Neuronal stem cell (in vitro differentiated cells): ENCODE results near the gene EXOC3.
"Not testable (repeated sequence)": the region's sequence is repeated elsewhere in the genome, so short reads cannot be mapped to it uniquely, and the experiment has no call there.

Source experiments
- DNase-seq: peaks from one replicate; pipeline ENCODE4 v3.0.0-alpha.2; 2013; ENCODE audit warnings: low spot score
- H2AFZ ChIP-seq: one replicate; pipeline ENCODE4 v1.6.1; 2013; ENCODE audit warnings: mild to moderate bottlenecking, low read length, inconsistent platforms
- H2AK5ac ChIP-seq: 2 replicates; pipeline ENCODE4 v1.6.1; 2013; ENCODE audit warnings: low read depth, mild to moderate bottlenecking, inconsistent platforms, low read length, moderate library complexity, mixed read lengths
- H2BK120ac ChIP-seq: 2 replicates; pipeline ENCODE4 v1.6.1; 2013; ENCODE audit warnings: low read depth, mild to moderate bottlenecking, inconsistent platforms, low read length, moderate library complexity, mixed read lengths
- H2BK12ac ChIP-seq: one replicate; pipeline ENCODE4 v1.6.1; 2013; ENCODE audit warnings: low read length, inconsistent platforms
- H2BK15ac ChIP-seq: 2 replicates; pipeline ENCODE4 v1.6.1; 2013; ENCODE audit warnings: mild to moderate bottlenecking, low read length, inconsistent platforms, mixed read lengths
- H2BK5ac ChIP-seq: one replicate; pipeline ENCODE4 v1.6.1; 2013; ENCODE audit warnings: inconsistent platforms, mild to moderate bottlenecking, low read length, moderate library complexity
- H3K14ac ChIP-seq: one replicate; pipeline ENCODE4 v1.6.1; 2013; ENCODE audit warnings: low read length, inconsistent platforms
- H3K18ac ChIP-seq: 2 replicates; pipeline ENCODE4 v1.6.1; 2013; ENCODE audit warnings: low read length, inconsistent platforms
- H3K23ac ChIP-seq: 2 replicates; pipeline ENCODE4 v1.6.1; 2013; ENCODE audit warnings: low read depth, mild to moderate bottlenecking, mixed read lengths, low read length, inconsistent platforms; ENCODE audit not compliant: poor library complexity
- H3K27ac ChIP-seq: replicated peaks from 3 replicates; pipeline ENCODE4 v1.5.1; 2013; ENCODE audit warnings: low read length, inconsistent platforms
- H3K27me3 ChIP-seq, 3 experiments: 2 replicates each; pipeline ENCODE4 v1.6.1; 2013; ENCODE audit warnings: low read length in 3 of 3, mild to moderate bottlenecking in 2 of 3, inconsistent platforms in 1 of 3, low read depth in 1 of 3, mixed read lengths in 1 of 3, moderate library complexity in 1 of 3; ENCODE audit not compliant: control insufficient read depth in 3 of 3, insufficient read depth in 3 of 3
- H3K36me3 ChIP-seq, 2 donors: replicated peaks in 1 of 2; 2 replicates each; pipeline ENCODE4 v1.6.1; 2013; ENCODE audit warnings: low read length in 2 of 2; ENCODE audit not compliant: control insufficient read depth in 2 of 2, insufficient read depth in 2 of 2
- H3K4ac ChIP-seq: 2 replicates; pipeline ENCODE4 v1.6.1; 2013; ENCODE audit warnings: inconsistent platforms, mild to moderate bottlenecking, low read length, moderate library complexity
- H3K4me1 ChIP-seq, 2 donors: 1 replicate in 1 of 2; 2 replicates in 1 of 2; pipeline ENCODE4 v1.6.1; 2013; ENCODE audit warnings: low read length in 2 of 2, low read depth in 1 of 2; ENCODE audit not compliant: control insufficient read depth in 2 of 2, insufficient read depth in 1 of 2
- H3K4me2 ChIP-seq: one replicate; pipeline ENCODE4 v1.6.1; 2013; ENCODE audit warnings: mild to moderate bottlenecking, low read length, inconsistent platforms; ENCODE audit not compliant: insufficient read depth, poor library complexity, severe bottlenecking
- H3K4me3 ChIP-seq, 2 donors: 2 replicates each; pipeline ENCODE4 v1.5.1; 2013; ENCODE audit warnings: low read length in 2 of 2, mild to moderate bottlenecking in 2 of 2, inconsistent platforms in 1 of 2, moderate library complexity in 1 of 2
- H3K79me1 ChIP-seq: one replicate; pipeline ENCODE4 v1.6.1; 2013; ENCODE audit warnings: low read depth, mild to moderate bottlenecking, inconsistent platforms, low read length, moderate library complexity
- H3K9ac ChIP-seq: one replicate; pipeline ENCODE4 v1.6.1; 2013; ENCODE audit warnings: mild to moderate bottlenecking, low read depth, low read length, inconsistent platforms; ENCODE audit not compliant: poor library complexity
- H3K9me3 ChIP-seq, 2 donors: replicated peaks in 1 of 2; 2 replicates each; pipeline versions ENCODE3 to v1.6.1; 2013; ENCODE audit warnings: low read length in 2 of 2, mild to moderate bottlenecking in 2 of 2, inconsistent platforms in 1 of 2, low read depth in 1 of 2, mixed read lengths in 1 of 2, moderate library complexity in 1 of 2; ENCODE audit not compliant: control insufficient read depth in 2 of 2, insufficient read depth in 1 of 2
- H4K8ac ChIP-seq: one replicate; pipeline ENCODE4 v1.6.1; 2013; ENCODE audit warnings: low read depth, mild to moderate bottlenecking, inconsistent platforms, low read length, moderate library complexity
- H4K91ac ChIP-seq: one replicate; pipeline ENCODE4 v1.6.1; 2013; ENCODE audit warnings: low read length, low read depth, mild to moderate bottlenecking, inconsistent platforms; ENCODE audit not compliant: poor library complexity
- WGBS, 2 donors: extraction: QIAGEN DNeasy Blood & Tissue Kit; methylation state at CpG; one replicate each; pipeline ENCODE4 v1.1.7; 2013; ENCODE audit warnings: missing lambda C conversion rate in 2 of 2, mixed read lengths in 1 of 2; ENCODE audit not compliant: insufficient read length in 2 of 2, insufficient replicate concordance in 1 of 2; ENCODE audit errors: extremely low coverage in 2 of 2; 5-methylcytosine and 5-hydroxymethylcytosine counted together

Gene EXOC3

DNA sequence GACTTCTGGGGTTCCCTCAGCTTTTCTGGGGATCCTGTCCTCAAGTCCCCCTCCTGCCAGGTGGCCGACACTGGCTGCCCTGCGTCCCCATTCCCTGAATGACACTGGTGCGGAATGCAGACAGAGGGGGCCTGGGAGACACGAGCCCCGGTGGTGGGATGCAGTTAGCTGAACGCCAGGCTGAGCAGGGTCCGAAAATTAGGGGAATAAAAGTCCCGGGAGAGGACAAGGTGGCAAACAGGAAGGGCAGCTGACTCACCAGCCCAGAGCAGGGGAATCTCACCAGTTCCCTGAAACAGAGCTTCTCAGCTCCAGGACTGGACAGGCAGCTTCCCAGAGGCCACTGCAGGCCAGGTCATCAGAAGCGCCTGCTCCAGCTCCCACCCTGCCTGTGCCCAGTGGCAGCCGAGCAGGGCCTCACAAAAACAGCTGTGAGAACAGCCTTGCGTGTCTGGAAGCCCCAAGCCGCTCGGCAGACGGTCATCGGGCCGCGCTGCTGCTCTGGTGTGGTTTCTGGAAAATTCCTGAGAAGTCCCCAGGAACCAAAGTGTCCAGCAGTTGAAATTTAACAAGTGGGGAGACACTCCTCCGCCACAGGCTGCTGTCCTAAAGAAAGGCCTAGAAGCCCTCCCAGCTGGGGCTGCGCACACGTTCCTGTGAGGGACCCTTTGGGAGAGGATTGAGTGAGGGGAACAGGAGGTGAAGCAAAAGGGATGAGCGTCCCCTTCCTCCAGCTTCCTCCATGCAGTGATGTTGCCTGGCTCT, 47.6 kb upstream of the EXOC3 start:
- H2BK12ac ChIP-seq = peak overlapping the region; percentile 88
- H2BK120ac ChIP-seq = peak overlapping the region; percentile 10
- no peak overlapping the region for H3K4me2 ChIP-seq
- H2AK5ac ChIP-seq = peak overlapping the region; percentile 100
- H3K27ac ChIP-seq = no peak overlapping the region
- H2BK15ac ChIP-seq = peak overlapping the region; percentile 98
- H3K23ac ChIP-seq = no peak overlapping the region
- peak overlapping the region; percentile 75 for H2BK5ac ChIP-seq
- peaks cover 1% of the 10 kb centered on the region for H3K79me1 ChIP-seq
- peak overlapping the region; percentile 47 for H3K14ac ChIP-seq
- WGBS, 2 donors = no CpG with 5 or more reads among the region's 21 CpGs
- no peak for DNase-seq
- no peak overlapping the region for H4K91ac ChIP-seq
- no peaks in the 10 kb centered on the region for H3K9me3 ChIP-seq
- H3K18ac ChIP-seq = peak overlapping the region; percentile 97
- no peak overlapping the region for H3K4me3 ChIP-seq
- H3K9ac ChIP-seq = no peak overlapping the region
- peaks cover 32 to 38% of the 10 kb centered on the region in 2 donors for H3K4me1 ChIP-seq
- H3K36me3 ChIP-seq = no peaks in the 10 kb centered on the region
- H2AFZ ChIP-seq = peak overlapping the region; percentile 62
- no peaks in the 10 kb centered on the region for H3K27me3 ChIP-seq
- no peak overlapping the region for H4K8ac ChIP-seq
- no peak overlapping the region for H3K4ac ChIP-seq

DNA sequence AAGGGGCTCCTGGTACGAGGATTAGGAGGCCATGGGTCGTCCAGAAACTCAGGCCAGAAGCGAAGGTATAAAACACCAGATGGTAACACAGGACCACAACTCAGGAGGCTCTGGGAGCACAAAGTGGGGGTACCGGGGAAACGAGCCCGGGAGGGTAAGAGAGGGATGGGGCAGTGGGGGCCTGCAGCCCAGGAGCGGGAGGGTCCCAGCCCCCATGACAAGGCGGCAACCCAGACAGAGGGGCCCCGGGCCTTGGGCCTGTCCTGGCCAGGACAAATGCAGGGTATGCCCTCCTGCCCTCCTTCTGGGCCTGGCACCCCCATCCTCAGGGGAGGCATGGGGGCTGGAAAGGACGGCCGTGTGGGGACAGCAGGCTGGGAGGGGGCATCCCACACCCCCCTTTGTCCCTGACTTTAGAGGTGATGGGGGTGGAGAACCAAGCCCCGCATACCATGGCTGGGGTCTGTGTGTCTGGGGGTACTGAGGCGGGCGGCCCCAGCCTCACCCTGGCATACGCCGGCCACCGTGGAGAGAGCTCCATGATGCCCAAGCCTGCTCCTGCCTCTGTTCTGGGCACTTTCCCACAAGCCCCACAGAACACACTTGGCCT, 47.0 kb upstream of the EXOC3 start:
- Histone ChIP-seq H2BK15ac (peak overlapping the region; percentile 91), H3K27ac (no peak overlapping the region), H3K23ac (no peak overlapping the region), H2BK5ac (no peak overlapping the region), H4K8ac (no peak overlapping the region), H3K9ac (no peak overlapping the region), H3K4me2 (no peak overlapping the region), H3K36me3 (no peaks in the 10 kb centered on the region), H3K14ac (peak overlapping the region; percentile 21), H2AK5ac (peak overlapping the region; percentile 95), H3K9me3 (no peaks in the 10 kb centered on the region), H4K91ac (peak overlapping the region; percentile 86), H2AFZ (peak overlapping the region; percentile 62), H3K4ac (no peak overlapping the region), H3K79me1 (peaks cover 1% of the 10 kb centered on the region), H2BK120ac (peak overlapping the region; percentile 52), H3K18ac (peak overlapping the region; percentile 85), H3K4me3 (no peak overlapping the region), H3K27me3 (no peaks in the 10 kb centered on the region), H2BK12ac (peak overlapping the region; percentile 95), H3K4me1 (peaks cover 32 to 41% of the 10 kb centered on the region in 2 donors)
- no peak for DNase-seq
- no CpG with 5 or more reads among the region's 17 CpGs for WGBS, 2 donors

DNA sequence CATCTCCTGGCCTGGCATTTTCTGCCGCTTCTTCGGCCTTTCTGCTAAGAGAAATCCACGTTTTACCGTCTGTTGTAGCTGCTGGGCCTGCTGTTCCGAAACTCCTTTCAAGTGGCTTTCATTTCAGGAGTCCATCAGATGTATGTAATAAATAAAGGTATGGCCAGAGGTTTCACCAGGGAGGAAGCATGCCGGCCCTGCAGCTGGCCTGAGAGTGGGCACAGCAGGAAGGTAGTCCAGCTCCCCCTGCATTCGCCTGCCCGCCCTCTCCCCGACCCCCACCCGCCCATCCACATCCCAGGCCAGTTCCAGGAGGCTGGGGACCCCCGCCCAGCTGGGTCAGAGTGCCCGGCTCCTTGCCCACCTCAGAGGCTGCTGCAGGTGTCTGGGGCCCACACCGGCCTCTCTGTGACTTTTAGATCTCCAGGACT, 46.4 kb upstream of the EXOC3 start:
- Histone ChIP-seq H3K4me3 (no peak overlapping the region), H3K36me3 (no peaks in the 10 kb centered on the region), H3K27ac (no peak overlapping the region), H3K27me3 (no peaks in the 10 kb centered on the region), H2BK12ac (no peak overlapping the region), H3K4ac (no peak overlapping the region), H3K23ac (no peak overlapping the region), H2AK5ac (peak overlapping the region; percentile 95), H3K14ac (no peak overlapping the region), H3K4me1 (peaks cover 32 to 41% of the 10 kb centered on the region in 2 donors), H3K18ac (peak overlapping the region; percentile 85), H3K9me3 (no peaks in the 10 kb centered on the region), H4K8ac (no peak overlapping the region), H3K79me1 (peaks cover 1% of the 10 kb centered on the region), H3K4me2 (no peak overlapping the region), H2BK120ac (peak overlapping the region; percentile 52), H2BK15ac (peak overlapping the region; percentile 91), H2AFZ (no peak overlapping the region), H4K91ac (no peak overlapping the region), H3K9ac (no peak overlapping the region), H2BK5ac (no peak overlapping the region)
- no peak for DNase-seq
- WGBS, 2 donors = no CpG with 5 or more reads among the region's 13 CpGs

DNA sequence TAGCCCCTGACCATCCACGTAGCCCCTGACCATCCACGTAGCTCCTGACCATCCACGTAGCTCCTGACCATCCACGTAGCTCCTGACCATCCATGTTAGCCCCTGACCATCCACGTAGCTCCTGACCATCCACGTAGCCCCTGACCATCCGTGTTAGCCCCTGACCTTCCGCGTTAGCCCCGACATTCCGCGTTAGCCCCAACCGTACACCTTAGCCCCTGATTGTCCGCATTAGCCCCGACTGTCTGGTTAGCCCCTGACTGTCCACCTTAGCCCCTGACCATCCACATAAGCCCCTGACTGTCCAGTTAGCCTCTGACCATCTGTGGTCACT, 44.9 kb upstream of the EXOC3 start:
- H3K14ac ChIP-seq, H2AFZ ChIP-seq, H3K36me3 ChIP-seq, DNase-seq, H4K8ac ChIP-seq, H3K27me3 ChIP-seq, H3K9me3 ChIP-seq, H3K27ac ChIP-seq, H3K4me3 ChIP-seq, H3K79me1 ChIP-seq, H3K4me2 ChIP-seq, H3K4ac ChIP-seq: not testable (repeated sequence)
- H2BK15ac ChIP-seq = peak overlapping the region; percentile 82
- peaks cover 24 to 36% of the 10 kb centered on the region in 2 donors for H3K4me1 ChIP-seq
- peak overlapping the region; percentile 100 for H2BK12ac ChIP-seq
- peak overlapping the region; percentile 98 for H4K91ac ChIP-seq
- peak overlapping the region; percentile 81 for H3K23ac ChIP-seq
- H2AK5ac ChIP-seq = peak overlapping the region; percentile 98
- H3K18ac ChIP-seq = peak overlapping the region; percentile 98
- H2BK120ac ChIP-seq = peak overlapping the region; percentile 99
- H3K9ac ChIP-seq = peak overlapping the region; percentile 21
- peak overlapping the region; percentile 95 for H2BK5ac ChIP-seq
- no CpG with 5 or more reads among the region's 15 CpGs for WGBS, 2 donors
